ENCODE data around the gene C10orf90.

DNA sequence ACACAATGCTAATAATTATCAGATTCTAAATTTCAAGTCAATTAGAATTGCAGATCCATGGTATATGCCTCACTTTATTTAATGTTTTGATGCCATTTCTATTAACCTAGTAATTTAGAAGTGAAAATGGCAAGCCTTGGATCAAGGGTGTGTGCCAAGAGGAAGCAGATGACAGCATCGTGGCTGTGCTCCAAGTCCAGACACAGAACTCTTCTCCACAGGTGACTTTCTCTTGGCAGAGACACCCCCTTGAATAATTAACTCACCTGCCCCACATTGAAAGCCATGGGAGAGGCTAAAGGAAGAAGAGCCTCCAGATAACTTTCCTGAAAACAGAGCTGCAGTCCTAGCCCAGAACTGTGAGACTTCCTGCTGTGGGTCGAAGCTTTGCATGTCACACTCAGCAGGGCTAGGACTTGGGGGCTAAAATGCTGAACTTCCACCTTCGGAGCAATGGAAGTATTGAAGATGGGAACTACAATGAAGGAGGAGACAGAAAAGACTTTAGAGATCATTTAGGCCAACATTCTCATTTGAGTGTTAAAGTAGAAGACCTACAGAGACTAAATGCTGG lies 996 bp upstream of the C10orf90 start:
- TF ChIP-seq CTCF (IDR thresholded peaks at IDR 0.05) (no peak), POLR2A (IDR thresholded peaks at IDR 0.05) (no peak)

Data from breast epithelium (tissue), 3 donors.